CD4-positive, alpha-beta memory T cell (primary cell): ENCODE data around the gene ARL14EP. TPM values are rescaled to one million over a fixed set of nuclear protein-coding genes. Genes with fewer than 3 reads are reported as not detected.

Experiments
- CTCF ChIA-PET: fragments of 350-600 bp; sonication (Branson Sonifier 250); formaldehyde crosslinking; loops from one replicate; lab custom pipeline; 2021; ENCODE audit warnings: inconsistent platforms; ENCODE audit not compliant: partially characterized antibody; lab: Charles Lee
- POLR2A ChIA-PET: fragments of 350-600 bp; sonication (Branson Sonifier 250); formaldehyde crosslinking; loops from one replicate; lab custom pipeline; 2021; ENCODE audit not compliant: partially characterized antibody; lab: Charles Lee
- DNase-seq, 5 donors: peaks; one replicate each; pipeline versions ENCODE4 v3.0.0 to v3.0.0-alpha.2; 2020 to 2022; ENCODE audit warnings: mixed read lengths in 1 of 5
- H3K27ac ChIP-seq: one replicate; pipeline ENCODE4 v1.7.0; 2013; ENCODE audit warnings: low read depth, low read length
- H3K27me3 ChIP-seq: 2 replicates; pipeline ENCODE4 v1.7.0; 2013; ENCODE audit warnings: mild to moderate bottlenecking, low read length, moderate library complexity; ENCODE audit not compliant: insufficient read depth
- H3K36me3 ChIP-seq: 2 replicates; pipeline ENCODE4 v1.7.0; 2013; ENCODE audit warnings: mild to moderate bottlenecking, low read length, moderate library complexity; ENCODE audit not compliant: insufficient read depth
- H3K4me1 ChIP-seq: 2 replicates; pipeline ENCODE4 v1.7.0; 2013; ENCODE audit warnings: mild to moderate bottlenecking, low read length, moderate library complexity; ENCODE audit not compliant: insufficient read depth
- H3K4me3 ChIP-seq, 2 donors: one replicate each; pipeline ENCODE4 v1.7.0; 2013; ENCODE audit warnings: low read length in 2 of 2, mild to moderate bottlenecking in 1 of 2
- H3K9me3 ChIP-seq, 2 donors: one replicate each; pipeline ENCODE4 v1.7.0; 2013; ENCODE audit warnings: low read length in 2 of 2, control low read depth in 1 of 2; ENCODE audit not compliant: control insufficient read depth in 1 of 2
- H3K27ac Mint-ChIP-seq, 7 donors: one replicate each; pipeline ENCODE4 v1.8.0; 2020 to 2021; ENCODE audit warnings: mixed read lengths in 7 of 7, mild to moderate bottlenecking in 6 of 7, inconsistent platforms in 3 of 7, moderate library complexity in 3 of 7
- H3K27me3 Mint-ChIP-seq, 2 donors: one replicate each; pipeline ENCODE4 v1.8.0; 2020 to 2021; ENCODE audit warnings: mixed read lengths in 2 of 2
- H3K36me3 Mint-ChIP-seq, 2 donors: one replicate each; pipeline ENCODE4 v1.8.0; 2020 to 2021; ENCODE audit warnings: mixed read lengths in 2 of 2, inconsistent platforms in 1 of 2, mild to moderate bottlenecking in 1 of 2
- H3K4me1 Mint-ChIP-seq, 4 donors: one replicate each; pipeline ENCODE4 v1.8.0; 2020 to 2021; ENCODE audit warnings: mixed read lengths in 4 of 4, mild to moderate bottlenecking in 1 of 4
- H3K4me3 Mint-ChIP-seq, 8 donors: one replicate each; pipeline ENCODE4 v1.8.0; 2020 to 2021; ENCODE audit warnings: mixed read lengths in 8 of 8, mild to moderate bottlenecking in 7 of 8, moderate library complexity in 6 of 8, inconsistent platforms in 3 of 8
- H3K9me3 Mint-ChIP-seq, 8 donors: one replicate each; pipeline ENCODE4 v1.8.0; 2020 to 2021; ENCODE audit warnings: mixed read lengths in 8 of 8, mild to moderate bottlenecking in 5 of 8, inconsistent platforms in 3 of 8, moderate library complexity in 1 of 8
- intact Hi-C: fragments of 100-400 bp; cut with micrococcal nuclease; formaldehyde crosslinking; loops from one replicate; pipeline ENCODE4 v1.15.1; 2023
- polyA plus RNA-seq, 2 donors: library from polyadenylated mRNA; unstranded; fragments of 300-500 nt; fragmentation: Illumina TruSeq; gene quantifications; one replicate each; pipeline ENCODE4 v1.2.3, GENCODE V29; 2021
- total RNA-seq, 2 experiments: library from RNA; stranded (reverse); gene quantifications; one replicate each; pipeline ENCODE4 v1.2.3, GENCODE V29; 2021

ARL14EP gene
- total and polyA plus RNA-seq, 4 experiments from 2014 or later: 44.3 to 86.7 (median 66.8) TPM

DNA sequence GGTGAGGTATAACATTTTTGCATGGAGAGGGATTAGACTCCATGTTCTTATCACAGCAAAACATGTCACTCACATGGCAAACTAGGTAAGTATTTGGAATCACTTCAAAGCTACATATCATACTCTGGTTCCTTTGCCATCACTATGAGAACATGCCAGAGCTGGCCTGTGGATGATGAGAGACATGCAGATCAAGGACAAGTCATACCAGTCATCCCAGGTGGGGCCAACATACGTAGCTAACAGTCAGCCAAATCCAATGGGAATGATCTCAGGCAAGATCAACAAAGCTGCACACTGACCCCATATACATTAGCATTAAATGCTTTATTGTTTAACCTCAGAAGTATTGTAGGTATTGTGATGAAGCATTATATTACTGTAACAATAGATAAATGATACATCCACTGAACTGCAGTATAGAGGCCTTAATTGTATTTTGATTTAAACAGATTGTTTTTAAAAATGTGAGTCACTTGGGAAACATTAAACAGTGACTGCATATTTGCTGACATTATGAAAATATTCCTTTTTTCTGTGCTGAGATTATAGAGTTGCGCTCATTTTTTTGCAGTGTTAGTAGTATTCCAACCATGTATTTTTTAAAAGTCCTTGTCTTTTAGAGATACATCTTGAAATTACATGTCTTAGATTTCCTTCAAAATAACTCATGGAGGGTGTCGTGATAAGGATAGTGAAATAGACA lies 37.3 kb upstream of the ARL14EP start:
- Histone ChIP-seq H3K4me3 (no peak overlapping the region), H3K4me1 (peaks cover 25% of the 10 kb centered on the region), H3K27ac (no peak overlapping the region), H3K36me3 (no peaks in the 10 kb centered on the region), H3K27me3 (no peaks in the 10 kb centered on the region), H3K9me3 (no peaks in the 10 kb centered on the region)
- Mint-ChIP-seq H3K27ac (no peak overlapping the region), H3K4me1 (peaks cover 18 to 26% (median 18%) of the 10 kb centered on the region in 4 donors), H3K9me3 (peaks cover 0 to 1% (median 0%) of the 10 kb centered on the region in 8 donors), H3K36me3 (no peaks in the 10 kb centered on the region), H3K4me3 (no peak overlapping the region), H3K27me3 (no peaks in the 10 kb centered on the region)
- intact Hi-C loops: no loop called here
- ChIA-PET CTCF (no interaction called here), POLR2A (no interaction called here)
- DNase-seq: no peak

GRCh38 chr11:30291331-30291730 lies 31.6 kb upstream of the ARL14EP start:
- H3K4me1 Mint-ChIP-seq: no peaks in the 10 kb centered on the region
- ChIA-PET POLR2A (no interaction called here), CTCF (no interaction called here)
- no peak for DNase-seq
- H3K27ac Mint-ChIP-seq: no peak overlapping the region
- H3K4me1 ChIP-seq: no peaks in the 10 kb centered on the region
- no peaks in the 10 kb centered on the region for H3K9me3 ChIP-seq
- intact Hi-C loops: no loop called here
- no peaks in the 10 kb centered on the region for H3K36me3 ChIP-seq
- H3K36me3 Mint-ChIP-seq: no peaks in the 10 kb centered on the region
- H3K4me3 ChIP-seq: no peak overlapping the region
- H3K27ac ChIP-seq: no peak overlapping the region
- H3K9me3 Mint-ChIP-seq: no peaks in the 10 kb centered on the region
- no peak overlapping the region for H3K4me3 Mint-ChIP-seq
- H3K27me3 ChIP-seq: no peaks in the 10 kb centered on the region
- H3K27me3 Mint-ChIP-seq: peaks cover 0 to 2% of the 10 kb centered on the region in 2 donors

- peaks cover 0 to 3% of the 10 kb centered on the region in 2 donors for H3K27me3 Mint-ChIP-seq
- H3K27me3 ChIP-seq: no peaks in the 10 kb centered on the region
- H3K4me1 ChIP-seq: no peaks in the 10 kb centered on the region
- ChIA-PET CTCF (no interaction called here), POLR2A (no interaction called here)
- H3K36me3 ChIP-seq: no peaks in the 10 kb centered on the region
- H3K9me3 Mint-ChIP-seq: no peaks in the 10 kb centered on the region
- no peaks in the 10 kb centered on the region for H3K36me3 Mint-ChIP-seq
- no peak overlapping the region for H3K27ac Mint-ChIP-seq
- H3K9me3 ChIP-seq: no peaks in the 10 kb centered on the region
- DNase-seq: no peak
- H3K27ac ChIP-seq: no peak overlapping the region
- intact Hi-C loops: no loop called here
- H3K4me3 Mint-ChIP-seq: no peak overlapping the region
- H3K4me3 ChIP-seq: no peak overlapping the region
- H3K4me1 Mint-ChIP-seq: no peaks in the 10 kb centered on the region
These were observed 30.4 kb upstream of the ARL14EP start for GRCh38 chr11:30292545-30292944.

GRCh38 chr11:30295178-30295885 lies 27.6 kb upstream of the ARL14EP start:
- Mint-ChIP-seq H3K27ac (no peak overlapping the region), H3K36me3 (no peaks in the 10 kb centered on the region), H3K9me3 (no peaks in the 10 kb centered on the region), H3K27me3 (peaks cover 0 to 3% of the 10 kb centered on the region in 2 donors), H3K4me3 (no peak overlapping the region), H3K4me1 (no peaks in the 10 kb centered on the region)
- no peaks in the 10 kb centered on the region for H3K36me3 ChIP-seq
- no peak overlapping the region for H3K27ac ChIP-seq
- no peaks in the 10 kb centered on the region for H3K27me3 ChIP-seq
- H3K4me1 ChIP-seq: no peaks in the 10 kb centered on the region
- POLR2A ChIA-PET: no interaction called here
- H3K4me3 ChIP-seq: no peak overlapping the region
- intact Hi-C loops: no loop called here
- H3K9me3 ChIP-seq: no peaks in the 10 kb centered on the region
- DNase-seq: no peak
- CTCF ChIA-PET: no interaction called here

- intact Hi-C loops: no loop called here
- no peaks in the 10 kb centered on the region for H3K36me3 Mint-ChIP-seq
- POLR2A ChIA-PET: no interaction called here
These were observed 18.3 kb upstream of the ARL14EP start for GRCh38 chr11:30304620-30305019.

DNA sequence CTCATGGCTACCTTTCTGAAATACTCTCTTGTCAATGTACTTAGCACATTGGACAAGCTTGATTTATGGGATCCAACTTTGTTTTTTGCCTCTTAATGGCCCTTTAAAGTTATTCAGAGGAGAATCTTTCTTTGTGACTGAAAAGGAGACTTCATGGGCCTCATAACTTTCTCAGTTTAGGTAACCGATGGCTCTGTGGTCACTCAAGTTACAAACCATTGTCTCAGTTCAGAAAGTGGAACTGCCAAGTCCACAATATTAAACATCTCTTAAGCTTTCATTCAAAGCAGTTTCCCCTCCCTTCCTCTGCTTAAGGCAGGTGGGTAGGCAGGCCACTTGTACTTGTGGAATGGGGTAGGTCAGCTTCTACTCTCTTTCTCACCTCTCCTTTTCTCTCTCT lies 12.3 kb upstream of the ARL14EP start:
- Histone ChIP-seq H3K36me3 (no peaks in the 10 kb centered on the region), H3K27me3 (no peaks in the 10 kb centered on the region), H3K27ac (no peak overlapping the region), H3K4me3 (no peak overlapping the region), H3K4me1 (no peaks in the 10 kb centered on the region), H3K9me3 (no peaks in the 10 kb centered on the region)
- POLR2A ChIA-PET: no interaction called here
- CTCF ChIA-PET: no interaction called here
- Mint-ChIP-seq H3K27me3 (peaks cover 7 to 17% of the 10 kb centered on the region in 2 donors), H3K4me3 (no peak overlapping the region), H3K4me1 (no peaks in the 10 kb centered on the region), H3K27ac (no peak overlapping the region), H3K36me3 (no peaks in the 10 kb centered on the region), H3K9me3 (peaks cover 0 to 11% (median 5%) of the 10 kb centered on the region in 8 donors)
- DNase-seq: no peak
- intact Hi-C loops: no loop called here

More at GRCh38 chr11:30304620-30305019, 18.3 kb upstream of the ARL14EP start:
- no peak for DNase-seq
- Mint-ChIP-seq H3K4me3 (no peak overlapping the region), H3K27me3 (peaks cover 1 to 10% of the 10 kb centered on the region in 2 donors), H3K27ac (no peak overlapping the region), H3K9me3 (peaks cover 0 to 2% (median 0%) of the 10 kb centered on the region in 8 donors), H3K4me1 (no peaks in the 10 kb centered on the region)
- Histone ChIP-seq H3K27ac (no peak overlapping the region), H3K4me1 (no peaks in the 10 kb centered on the region), H3K27me3 (no peaks in the 10 kb centered on the region), H3K9me3 (no peaks in the 10 kb centered on the region), H3K4me3 (no peak overlapping the region), H3K36me3 (no peaks in the 10 kb centered on the region)
- CTCF ChIA-PET: interaction anchor here (0.9 to 1.5 kb wide), 2 partner anchors 29 to 108 kb away, joined by 3 read pairs; no protein-coding TSS in a partner anchor

GRCh38 chr11:30311189-30311588 lies 11.7 kb upstream of the ARL14EP start:
- Histone ChIP-seq H3K4me3 (no peak overlapping the region), H3K36me3 (no peaks in the 10 kb centered on the region), H3K9me3 (no peaks in the 10 kb centered on the region), H3K27me3 (no peaks in the 10 kb centered on the region), H3K4me1 (no peaks in the 10 kb centered on the region), H3K27ac (no peak overlapping the region)
- CTCF ChIA-PET: interaction anchor here (0.5 kb wide), 1 partner anchor 23 kb away, joined by 3 read pairs; no protein-coding TSS in a partner anchor
- intact Hi-C loops: no loop called here
- POLR2A ChIA-PET: no interaction called here
- peaks cover 6 to 16% of the 10 kb centered on the region in 2 donors for H3K27me3 Mint-ChIP-seq
- no peaks in the 10 kb centered on the region for H3K36me3 Mint-ChIP-seq
- no peak for DNase-seq
- H3K4me1 Mint-ChIP-seq: no peaks in the 10 kb centered on the region
- no peak overlapping the region for H3K27ac Mint-ChIP-seq
- H3K4me3 Mint-ChIP-seq: no peak overlapping the region
- peaks cover 0 to 11% (median 5%) of the 10 kb centered on the region in 8 donors for H3K9me3 Mint-ChIP-seq
